ENCODE results near the gene PGF. TPM values are rescaled to one million over a fixed set of nuclear protein-coding genes. Genes with fewer than 3 reads are reported as not detected.
A peak's percentile ranks its signal among the peaks of the same experiment; 100 is the strongest.

The PGF gene
- total RNA-seq, 3 donors from 2014 or later: 0.96 to 3.1 (median 2.3) TPM

DNA sequence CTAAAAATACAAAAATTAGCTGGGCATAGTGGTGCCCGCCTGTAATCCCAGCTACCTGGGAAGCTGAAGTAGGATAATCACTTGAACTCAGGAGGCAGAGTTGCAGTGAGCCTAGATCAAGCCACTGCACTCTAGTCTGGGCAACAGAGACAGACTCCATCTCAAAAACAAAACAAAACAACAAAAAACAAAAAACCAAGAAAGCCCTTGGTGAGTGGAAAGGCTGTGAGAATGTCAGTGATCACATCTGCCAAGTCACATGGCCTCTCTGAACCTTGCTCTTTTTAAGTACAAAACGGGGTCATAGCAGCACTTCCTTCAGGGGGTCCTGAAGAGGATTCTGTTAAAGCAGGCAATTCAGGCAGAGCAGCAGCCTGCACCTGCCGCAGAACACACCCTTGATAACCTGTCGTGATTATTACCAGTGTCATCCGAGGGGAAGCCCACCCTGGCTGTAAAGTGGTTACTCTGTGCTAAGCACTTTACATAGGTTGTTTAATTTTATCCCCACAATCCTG lies 41.9 kb downstream of the PGF start:
- DNase-seq (no peak), ATAC-seq (no peak)
- no peaks in the 10 kb centered on the region for H3K9me3 ChIP-seq
- no peaks in the 10 kb centered on the region for H3K4me1 ChIP-seq (ENCODE audit: low read depth)
- TF ChIP-seq, protein P1, sequence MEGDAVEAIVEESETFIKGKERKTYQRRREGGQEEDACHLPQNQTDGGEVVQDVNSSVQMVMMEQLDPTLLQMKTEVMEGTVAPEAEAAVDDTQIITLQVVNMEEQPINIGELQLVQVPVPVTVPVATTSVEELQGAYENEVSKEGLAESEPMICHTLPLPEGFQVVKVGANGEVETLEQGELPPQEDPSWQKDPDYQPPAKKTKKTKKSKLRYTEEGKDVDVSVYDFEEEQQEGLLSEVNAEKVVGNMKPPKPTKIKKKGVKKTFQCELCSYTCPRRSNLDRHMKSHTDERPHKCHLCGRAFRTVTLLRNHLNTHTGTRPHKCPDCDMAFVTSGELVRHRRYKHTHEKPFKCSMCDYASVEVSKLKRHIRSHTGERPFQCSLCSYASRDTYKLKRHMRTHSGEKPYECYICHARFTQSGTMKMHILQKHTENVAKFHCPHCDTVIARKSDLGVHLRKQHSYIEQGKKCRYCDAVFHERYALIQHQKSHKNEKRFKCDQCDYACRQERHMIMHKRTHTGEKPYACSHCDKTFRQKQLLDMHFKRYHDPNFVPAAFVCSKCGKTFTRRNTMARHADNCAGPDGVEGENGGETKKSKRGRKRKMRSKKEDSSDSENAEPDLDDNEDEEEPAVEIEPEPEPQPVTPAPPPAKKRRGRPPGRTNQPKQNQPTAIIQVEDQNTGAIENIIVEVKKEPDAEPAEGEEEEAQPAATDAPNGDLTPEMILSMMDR (IDR thresholded peaks at IDR 0.05): no peak
- no peaks in the 10 kb centered on the region for H3K36me3 ChIP-seq (ENCODE audit: low read depth)
- no peak overlapping the region for H3K4me3 ChIP-seq
- intact Hi-C loops (cut with DNase I, micrococcal nuclease): no loop called here

DNA sequence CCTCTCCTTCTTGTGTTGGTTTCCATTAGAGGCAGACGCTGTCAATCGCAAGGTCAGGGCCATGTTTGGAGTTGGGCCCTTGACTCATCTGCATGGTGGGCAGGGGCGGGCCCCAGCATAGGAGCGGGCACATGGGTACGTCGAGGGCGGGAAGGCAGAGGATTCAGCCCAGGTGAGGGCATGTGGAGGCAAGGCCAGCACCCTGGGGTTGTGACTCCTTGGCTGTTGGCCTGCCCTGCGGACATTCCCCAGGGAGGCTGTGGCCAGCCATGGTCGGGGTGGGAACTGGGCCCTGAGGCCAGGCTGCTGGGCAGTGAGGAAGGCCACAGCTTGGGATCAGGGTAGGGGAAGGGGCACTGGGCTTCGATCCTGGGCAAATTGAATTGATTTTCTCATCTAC lies 42.6 kb downstream of the PGF start:
- intact Hi-C loops (cut with DNase I, micrococcal nuclease): no loop called here
- H3K4me3 ChIP-seq: no peak overlapping the region
- peaks cover 1% of the 10 kb centered on the region for H3K4me1 ChIP-seq (ENCODE audit: low read depth)
- TF ChIP-seq, protein P1 (IDR thresholded peaks at IDR 0.05): no peak
- ATAC-seq (no peak), DNase-seq (no peak)
- no peaks in the 10 kb centered on the region for H3K9me3 ChIP-seq
- no peaks in the 10 kb centered on the region for H3K36me3 ChIP-seq (ENCODE audit: low read depth)

DNA sequence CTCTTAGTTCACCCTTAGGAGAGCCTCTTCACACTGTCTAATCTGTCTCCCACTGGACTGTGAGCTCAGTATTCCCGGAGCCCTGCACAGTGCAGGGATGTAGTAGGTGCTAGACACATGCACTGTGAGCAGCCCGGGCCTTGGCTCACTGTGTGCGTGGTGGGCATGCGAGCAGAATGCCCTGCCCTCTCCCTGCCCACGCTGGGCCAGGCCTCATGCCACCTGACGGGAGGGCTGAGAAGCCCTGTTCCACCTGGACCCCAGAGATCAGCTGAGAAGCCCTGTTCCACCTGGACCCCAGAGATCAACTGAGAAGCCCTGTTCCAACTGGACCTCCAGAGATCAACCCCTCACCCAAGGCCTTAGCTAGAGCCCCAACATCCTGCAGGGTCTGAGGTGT lies 43.3 kb downstream of the PGF start:
- Histone ChIP-seq H3K4me3 (no peak overlapping the region), H3K36me3 (ENCODE audit: low read depth) (no peaks in the 10 kb centered on the region), H3K9me3 (no peaks in the 10 kb centered on the region), H3K4me1 (ENCODE audit: low read depth) (peaks cover 8% of the 10 kb centered on the region)
- DNase-seq: no peak
- no peak for ATAC-seq
- TF ChIP-seq, protein P1 (IDR thresholded peaks at IDR 0.05): no peak
- intact Hi-C loops (cut with DNase I, micrococcal nuclease): no loop called here

DNA sequence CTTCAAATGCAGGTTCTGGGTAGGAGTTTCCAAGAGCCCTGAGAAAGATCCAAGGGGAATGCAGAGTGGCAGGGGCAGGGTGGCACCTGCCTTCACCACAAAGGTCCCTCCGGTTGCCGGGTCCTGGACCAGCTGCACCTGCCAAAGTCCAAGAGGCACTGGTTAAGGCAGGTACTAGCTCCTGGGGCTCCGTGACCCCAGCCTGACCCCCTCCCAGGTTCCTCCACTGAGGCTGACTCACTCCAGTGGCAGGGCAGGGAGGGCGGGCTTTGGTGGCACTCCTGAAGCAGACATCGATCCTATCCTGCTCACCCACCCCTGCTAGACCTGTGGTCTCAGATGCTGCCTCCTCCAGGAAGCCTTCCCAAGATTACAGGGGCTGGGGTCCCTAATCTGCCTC lies 43.7 kb downstream of the PGF start:
- Histone ChIP-seq H3K36me3 (ENCODE audit: low read depth) (no peaks in the 10 kb centered on the region), H3K4me1 (ENCODE audit: low read depth) (peaks cover 12% of the 10 kb centered on the region), H3K4me3 (no peak overlapping the region), H3K9me3 (no peaks in the 10 kb centered on the region)
- ATAC-seq: no peak
- intact Hi-C loops (cut with DNase I, micrococcal nuclease): no loop called here
- no peak for DNase-seq
- TF ChIP-seq, protein P1 (IDR thresholded peaks at IDR 0.05): no peak

DNA sequence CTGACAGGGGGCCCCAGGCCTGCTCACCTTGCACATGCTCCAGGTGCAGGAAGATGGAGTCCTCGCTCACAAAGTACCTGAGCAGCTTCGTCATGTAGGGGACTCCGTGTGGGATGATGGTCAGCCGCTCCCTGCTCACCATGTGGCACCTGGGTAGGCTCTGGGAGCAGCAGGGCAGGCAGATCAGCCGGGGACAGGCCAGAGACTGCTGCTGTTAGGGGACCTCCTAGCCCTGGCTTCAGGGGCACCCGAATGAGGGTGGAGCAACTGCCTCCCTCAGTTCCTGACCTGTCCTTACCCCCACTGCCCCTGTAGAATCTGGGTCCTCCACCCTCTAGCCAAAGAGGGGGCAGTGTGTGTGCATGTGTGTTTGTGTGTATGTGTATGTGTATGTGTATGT lies 44.2 kb downstream of the PGF start:
- no peak for DNase-seq
- intact Hi-C loops (cut with DNase I, micrococcal nuclease): no loop called here
- Histone ChIP-seq H3K36me3 (ENCODE audit: low read depth) (no peaks in the 10 kb centered on the region), H3K4me1 (ENCODE audit: low read depth) (peaks cover 12% of the 10 kb centered on the region), H3K9me3 (no peaks in the 10 kb centered on the region), H3K4me3 (no peak overlapping the region)
- no peak for ATAC-seq
- TF ChIP-seq, protein P1 (IDR thresholded peaks at IDR 0.05): no peak

DNA sequence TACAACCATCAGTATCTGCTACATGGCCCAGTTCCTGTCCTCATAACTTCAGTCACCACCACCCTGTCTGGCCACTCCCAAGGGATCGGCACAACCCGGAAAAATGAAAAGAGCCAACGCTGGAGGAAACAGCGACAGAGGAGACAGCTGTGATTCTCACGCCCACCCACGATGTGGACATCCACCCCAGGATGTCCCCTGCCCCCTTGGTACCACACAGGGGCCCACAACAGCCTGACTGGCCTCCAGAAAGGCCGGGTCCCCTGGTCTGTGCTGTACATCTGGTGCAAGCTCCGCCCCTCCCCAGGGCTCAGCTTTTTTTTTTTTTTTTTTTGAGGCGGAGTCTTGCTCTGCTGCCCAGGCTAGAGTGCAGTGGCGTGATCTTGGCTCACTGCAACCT lies 44.8 kb downstream of the PGF start:
- intact Hi-C loops (cut with DNase I, micrococcal nuclease): no loop called here
- ATAC-seq (peak; percentile 69), DNase-seq (peak in 2 of 3 donors; percentile 49 to 61)
- no peak overlapping the region for H3K4me3 ChIP-seq
- TF ChIP-seq, protein P1 (IDR thresholded peaks at IDR 0.05): no peak
- H3K36me3 ChIP-seq (ENCODE audit: low read depth): no peaks in the 10 kb centered on the region
- no peaks in the 10 kb centered on the region for H3K9me3 ChIP-seq
- peaks cover 12% of the 10 kb centered on the region for H3K4me1 ChIP-seq (ENCODE audit: low read depth)
